GM19395 (cell line): ENCODE measurements around the gene PSMB8.
A peak's percentile ranks its signal among the peaks of the same experiment; 100 is the strongest.
"Not testable (repeated sequence)": the region's sequence is repeated elsewhere in the genome, so short reads cannot be mapped to it uniquely, and the experiment has no call there.

Experiments
- ATAC-seq: cut with Tn5 transposase; IDR thresholded peaks from one replicate; pipeline ENCODE4 v1.9.1; 2021; ENCODE audit warnings: mild to moderate bottlenecking, moderate library complexity; ENCODE audit not compliant: unreplicated experiment

The PSMB8 gene

DNA sequence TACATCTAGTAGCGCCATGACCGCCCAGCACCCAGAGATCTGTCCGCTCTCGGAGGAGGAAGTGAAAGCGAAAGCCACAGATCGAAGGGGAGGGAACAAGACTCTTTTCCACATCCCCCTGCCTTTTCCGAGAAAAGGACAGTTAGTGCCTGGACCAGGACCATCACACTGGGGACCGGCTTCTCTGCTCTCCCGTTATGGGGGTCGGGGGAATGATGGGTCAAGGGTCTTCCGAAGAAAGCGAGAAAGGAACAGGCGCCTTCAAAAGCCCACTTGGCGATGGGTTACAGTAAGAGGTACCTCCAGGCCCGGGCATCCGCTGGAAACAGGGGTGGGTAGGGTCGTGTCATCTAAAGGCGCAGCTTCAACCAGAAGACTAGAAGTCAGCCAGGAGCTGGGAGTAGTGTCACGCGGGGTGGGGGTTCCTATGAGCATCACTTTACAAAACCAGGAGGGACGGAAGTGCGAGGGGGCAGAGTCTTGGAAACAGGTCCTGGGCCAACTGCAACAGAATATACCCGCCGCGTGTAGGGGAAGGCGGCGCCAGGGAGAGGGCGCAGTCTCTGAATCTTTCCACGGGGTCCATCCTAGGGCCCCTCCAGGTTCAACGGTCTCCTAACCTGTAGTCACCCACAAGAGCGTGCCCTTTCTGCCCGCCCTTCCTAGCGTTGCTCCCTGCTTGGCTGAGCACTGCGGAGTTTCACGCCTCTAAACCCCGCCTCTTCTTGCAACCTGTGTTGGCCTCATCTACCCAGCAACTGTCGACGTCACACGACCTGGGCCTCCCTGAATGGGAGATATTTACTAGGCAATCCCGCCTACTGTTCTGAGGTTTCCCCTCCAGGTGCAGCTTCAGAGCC is at the start of gene PSMB8:
Gene PSMB8 (minus strand): TSS at position 69 of the 860 bp plus-strand sequence. CDS start 51 bp downstream, at position 18.
- peak; percentile 70 for ATAC-seq

DNA sequence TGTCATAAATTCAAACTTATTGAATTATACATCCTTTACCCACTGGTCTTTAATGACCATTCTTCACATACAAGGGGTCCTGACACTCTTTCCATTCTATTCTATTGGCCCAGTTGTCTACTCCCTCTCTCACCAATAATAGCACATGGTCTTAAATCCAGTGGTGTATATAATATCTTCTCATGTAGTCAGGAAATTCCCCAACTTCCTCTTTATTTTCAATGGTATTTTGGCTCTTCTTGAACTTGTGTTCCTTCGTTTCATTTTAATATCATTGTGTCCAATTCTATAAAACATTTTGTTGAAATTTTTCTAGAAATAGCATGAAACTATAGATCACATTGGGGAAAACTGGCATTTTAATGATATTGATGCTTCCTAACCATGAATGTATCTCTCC is 47.0 kb upstream of the PSMB8 start:
- ATAC-seq, result no peak

DNA sequence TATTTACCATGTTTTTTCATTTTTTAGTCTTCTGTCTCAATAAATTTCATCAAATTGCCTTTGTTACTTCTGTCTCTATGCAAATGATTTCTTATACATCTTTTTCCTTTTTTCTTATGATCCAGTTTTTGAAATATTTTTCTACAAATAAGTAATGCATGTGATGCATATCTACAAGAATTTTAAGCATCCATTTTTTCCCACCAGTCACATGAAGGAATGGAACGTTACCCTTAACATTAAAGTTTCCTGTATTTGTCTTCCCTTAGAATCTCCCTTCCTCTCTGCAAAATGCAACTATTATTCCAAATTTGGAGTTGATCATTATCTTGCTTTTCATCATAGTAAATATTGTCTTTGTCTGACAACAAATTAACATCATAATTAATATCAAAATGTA is 45.7 kb upstream of the PSMB8 start:
- ATAC-seq, result no peak

DNA sequence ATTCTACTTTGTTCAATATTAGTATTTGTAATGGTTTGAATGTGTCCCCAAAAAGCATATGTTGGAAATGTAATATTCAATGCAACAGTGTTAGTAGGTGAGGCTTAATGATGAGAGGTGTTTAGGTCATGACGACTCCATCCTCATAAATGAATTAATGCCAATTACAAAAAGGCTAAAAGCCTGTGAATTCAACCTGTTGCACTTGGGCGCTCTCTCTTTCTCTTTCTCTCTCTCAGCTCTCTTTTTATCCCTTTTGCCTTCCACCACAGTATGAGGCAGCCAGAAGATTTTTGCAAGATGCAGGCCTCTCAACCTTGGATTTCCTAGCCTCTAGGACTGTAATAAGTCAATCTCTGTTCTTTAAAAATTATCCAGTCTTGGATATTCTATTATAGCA is 44.7 kb upstream of the PSMB8 start:
- no peak for ATAC-seq

DNA sequence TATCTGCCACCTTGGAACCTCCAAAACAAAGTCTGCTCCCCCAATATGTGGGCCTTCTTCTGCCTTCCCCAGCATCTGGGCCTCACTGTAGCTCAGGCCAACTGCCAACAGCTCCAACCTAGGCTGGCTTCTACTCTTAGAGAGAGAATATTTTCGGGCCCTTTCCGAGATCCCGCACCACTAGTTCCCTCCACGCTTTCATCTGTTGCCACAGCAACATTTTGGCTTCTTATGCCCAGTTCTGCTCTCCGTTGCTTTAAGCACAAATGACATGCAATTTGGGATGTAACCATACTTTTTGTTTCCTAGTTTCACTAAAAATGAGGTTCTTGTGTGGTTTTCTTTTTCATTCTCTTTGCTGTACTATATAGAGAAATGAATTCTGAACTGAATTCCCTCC is 43.8 kb upstream of the PSMB8 start:
- no peak for ATAC-seq

DNA sequence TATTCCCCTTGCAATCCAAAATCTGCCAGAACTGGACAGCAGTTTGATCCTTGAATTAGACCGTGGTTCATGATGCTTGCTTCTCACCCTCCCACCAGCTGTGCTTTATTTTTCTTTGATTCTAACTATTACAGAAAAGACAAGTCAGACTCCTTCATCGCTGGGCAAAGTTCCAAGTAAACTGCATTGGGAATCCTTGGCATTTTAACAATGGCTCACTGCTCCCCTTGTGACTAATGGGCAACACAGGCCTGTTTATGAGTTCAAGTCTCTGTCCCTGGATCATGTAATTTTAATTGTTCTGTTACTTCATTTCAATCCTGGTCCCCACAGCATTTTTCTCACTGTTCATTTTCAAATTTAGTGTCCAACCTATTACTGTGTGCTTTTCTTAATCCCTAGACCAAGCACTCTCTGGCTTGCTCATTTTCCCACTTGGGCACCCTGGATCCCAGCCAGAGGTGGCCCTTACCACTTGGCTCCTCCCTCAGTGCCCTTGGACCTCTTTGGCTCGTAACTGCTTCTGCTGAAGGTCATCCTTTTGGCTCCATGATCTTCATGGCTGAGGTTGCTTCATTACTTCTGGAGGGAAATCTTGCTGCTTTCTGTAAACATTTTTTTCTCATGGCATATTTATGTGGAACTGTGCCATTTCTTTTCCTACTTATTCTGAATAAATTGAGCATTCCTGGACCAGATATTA is 43.0 kb upstream of the PSMB8 start:
- ATAC-seq, result no peak

DNA sequence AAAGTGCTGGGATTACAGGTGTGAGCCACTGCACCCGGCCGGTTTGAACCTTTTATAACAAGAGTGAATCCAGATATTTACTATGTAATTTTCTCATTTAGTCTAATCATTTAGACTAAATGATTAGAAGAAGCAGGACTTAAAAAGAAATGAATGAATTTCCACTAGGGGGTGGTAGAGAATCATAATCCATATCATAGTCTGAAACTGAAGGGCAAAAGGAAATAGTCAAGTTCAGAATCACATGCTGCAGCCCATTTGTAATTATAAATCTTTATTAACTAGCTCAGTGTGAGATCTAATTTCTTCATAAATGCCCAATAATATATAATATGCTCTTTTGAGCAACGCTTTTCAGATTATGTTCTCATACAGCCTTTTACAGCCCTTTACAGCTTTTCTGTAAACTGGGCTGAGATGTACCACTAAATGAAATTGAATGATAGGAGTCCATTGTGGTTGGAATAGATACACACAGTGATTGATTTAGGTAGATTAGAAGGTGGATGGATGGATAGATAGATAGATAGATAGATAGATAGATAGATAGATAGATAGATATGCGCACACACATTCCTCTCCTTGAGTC is 41.9 kb upstream of the PSMB8 start:
- ATAC-seq, result no peak

DNA sequence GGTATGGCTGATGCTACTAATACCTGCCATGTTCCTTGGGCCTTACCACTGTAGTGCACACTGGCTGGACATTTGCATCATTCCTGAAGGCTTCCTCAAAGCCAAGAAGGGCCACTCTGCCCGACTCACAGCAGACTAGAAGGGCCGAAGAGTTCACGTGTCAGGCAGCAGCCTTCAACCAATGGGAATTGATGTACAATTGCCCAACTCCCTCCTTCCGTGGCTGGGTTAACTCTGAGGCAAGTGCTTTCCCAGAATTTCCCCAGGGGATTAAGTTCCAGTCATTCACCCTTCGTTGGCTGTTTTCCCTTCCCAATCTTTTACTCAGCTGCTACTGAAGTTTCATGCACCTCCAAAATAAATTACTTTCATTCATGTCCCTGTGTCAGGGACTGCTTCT is 39.9 kb upstream of the PSMB8 start:
- ATAC-seq, result no peak

DNA sequence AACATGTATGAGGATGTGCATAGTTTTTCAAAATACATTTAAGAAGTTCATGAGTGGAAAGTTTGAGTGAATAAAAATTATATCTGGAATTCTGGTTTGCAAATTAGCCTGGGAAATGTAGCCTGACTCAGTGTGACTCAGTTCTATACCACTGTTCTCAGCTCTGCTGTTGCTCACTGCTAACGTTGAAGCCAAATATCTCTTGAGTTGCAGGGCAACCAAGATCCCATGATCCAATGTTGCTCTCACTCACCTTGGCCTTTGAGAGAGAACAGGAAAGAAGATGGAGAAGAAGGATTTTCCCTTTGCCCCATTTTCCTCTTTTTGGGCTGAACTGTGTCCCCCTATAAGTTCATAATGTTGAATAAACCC is 39.0 kb upstream of the PSMB8 start:
- ATAC-seq, result no peak

DNA sequence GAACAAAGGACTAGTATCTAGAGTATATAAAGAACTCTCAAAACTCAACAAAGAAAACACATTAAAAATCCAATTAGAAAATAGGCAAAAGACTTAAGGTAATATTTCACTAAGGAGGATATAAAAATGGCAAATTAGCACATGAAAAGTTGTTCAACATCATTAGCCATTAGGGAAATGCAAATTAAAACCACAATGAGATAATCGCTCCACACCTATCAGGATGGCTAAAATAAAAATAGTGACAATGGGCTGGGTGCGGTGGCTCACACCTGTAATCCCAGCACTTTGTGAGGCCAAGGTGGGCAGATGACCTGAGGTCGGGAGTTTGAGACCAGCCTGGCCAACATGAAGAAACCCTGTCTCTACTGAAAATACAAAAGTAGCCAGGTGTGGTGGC is 37.1 kb upstream of the PSMB8 start:
- ATAC-seq, result not testable (repeated sequence)

DNA sequence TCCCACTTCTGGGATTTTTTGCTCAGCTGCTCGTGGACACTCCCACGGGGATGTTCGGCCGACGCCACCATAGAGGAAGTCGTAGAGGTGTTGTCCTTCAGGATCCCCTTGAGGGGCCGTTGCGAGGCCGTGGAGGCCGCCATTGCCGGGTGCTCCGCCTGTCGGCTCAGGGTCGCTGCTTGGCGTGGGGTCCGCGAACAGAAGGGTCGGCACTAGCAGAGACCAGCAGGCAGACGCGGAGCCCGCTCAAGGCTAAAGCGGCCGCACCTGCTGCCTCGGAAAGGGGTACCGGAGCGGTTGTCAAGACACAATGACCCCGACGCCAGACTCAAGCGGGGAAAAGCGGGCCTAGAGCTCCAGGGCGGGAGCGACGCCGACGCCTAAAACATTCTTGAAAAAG is 35.8 kb upstream of the PSMB8 start:
- ATAC-seq, result no peak

DNA sequence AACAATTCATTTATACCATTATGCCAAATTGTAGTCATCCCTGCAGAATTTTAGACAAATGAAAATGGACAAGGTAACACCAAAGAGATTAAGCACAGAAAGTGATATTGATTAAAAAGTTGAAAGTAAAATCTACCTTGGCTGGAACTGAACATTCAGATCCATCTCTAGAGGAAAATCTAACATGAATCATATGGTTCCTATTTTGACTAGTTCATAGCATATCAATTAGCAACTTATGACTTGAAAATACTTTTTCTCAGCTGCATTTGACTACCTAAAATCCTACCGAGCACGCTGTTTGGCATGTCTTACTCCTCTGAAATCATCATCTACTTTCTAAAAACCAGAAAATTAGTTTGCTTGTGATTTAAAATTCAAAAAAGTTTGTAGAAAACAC is 32.8 kb upstream of the PSMB8 start:
- ATAC-seq, result no peak

DNA sequence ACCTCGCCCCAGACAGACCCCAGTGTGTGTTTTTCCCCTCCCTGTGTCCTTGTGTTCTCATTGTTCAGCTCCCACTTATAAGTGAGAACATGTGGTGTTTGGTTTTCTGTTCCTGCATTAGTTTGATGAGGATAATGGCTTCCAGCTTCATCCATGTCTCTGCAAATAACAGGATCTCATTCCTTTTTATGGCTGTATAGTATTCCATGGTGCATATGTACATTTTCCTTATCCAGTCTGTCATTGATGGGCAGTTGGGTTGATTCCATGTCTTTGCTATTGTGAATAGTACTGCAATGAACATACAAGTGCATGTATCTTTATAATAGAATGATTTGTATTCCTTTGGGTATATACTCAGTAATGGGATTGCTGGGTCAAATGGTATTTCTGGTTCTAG is 30.1 kb upstream of the PSMB8 start:
- not testable (repeated sequence) for ATAC-seq

DNA sequence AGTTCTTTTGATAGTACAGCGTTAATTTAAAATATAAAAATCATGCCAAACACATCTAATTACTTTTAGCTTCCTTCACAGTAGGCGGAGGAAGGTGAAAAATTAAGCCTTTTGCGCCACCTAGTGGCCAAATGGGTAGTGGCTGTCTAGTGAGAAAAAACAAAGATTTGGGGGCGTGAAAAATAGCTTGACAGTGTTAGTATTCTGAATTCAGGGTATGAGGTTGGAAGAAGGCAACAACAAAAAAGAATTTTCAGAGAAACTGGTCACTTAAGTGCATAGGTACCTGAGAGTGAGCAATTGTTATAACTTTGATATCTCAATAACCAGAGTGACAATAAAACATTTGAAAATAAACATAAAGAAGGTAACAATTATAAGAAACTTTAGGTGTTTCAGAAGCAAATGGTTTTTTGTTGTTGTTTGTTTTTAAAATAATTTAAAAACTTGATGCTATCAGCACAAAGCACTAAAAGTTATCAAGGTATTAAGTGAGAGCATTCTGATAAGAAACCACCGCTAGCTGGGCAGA is 24.5 kb upstream of the PSMB8 start:
- ATAC-seq, result no peak

DNA sequence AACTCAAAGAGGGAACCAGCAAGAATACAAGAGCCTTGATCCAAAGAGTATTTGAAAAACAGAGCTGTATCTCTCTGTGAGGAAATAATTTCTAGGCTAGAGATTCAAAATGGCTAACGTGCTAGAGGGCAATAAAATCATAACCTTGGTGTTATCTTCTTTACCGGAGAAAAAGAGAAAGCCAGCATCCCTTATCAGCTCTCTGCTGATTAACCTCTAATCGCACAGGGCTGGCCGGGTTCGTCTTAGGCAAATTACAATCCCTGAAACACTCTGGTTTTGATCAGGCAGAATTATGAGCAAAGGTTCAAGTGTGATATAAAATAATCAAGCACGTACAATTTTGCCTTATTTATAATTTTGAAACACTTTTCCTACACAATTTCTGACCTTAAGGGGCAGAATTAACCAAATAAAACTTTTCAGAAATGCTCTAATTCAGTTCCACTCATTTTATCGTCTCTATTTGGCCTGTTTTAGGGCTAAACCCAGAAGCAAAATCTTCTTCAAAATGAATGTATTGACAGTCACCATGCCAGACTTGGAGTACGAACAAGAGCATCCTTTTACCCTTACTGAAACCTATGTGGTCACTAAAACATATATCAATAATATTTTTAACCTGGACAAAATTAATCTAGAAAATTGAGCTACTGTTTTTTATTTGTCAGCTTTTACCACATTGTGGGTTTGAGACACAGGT is 23.9 kb upstream of the PSMB8 start:
- ATAC-seq, result no peak

DNA sequence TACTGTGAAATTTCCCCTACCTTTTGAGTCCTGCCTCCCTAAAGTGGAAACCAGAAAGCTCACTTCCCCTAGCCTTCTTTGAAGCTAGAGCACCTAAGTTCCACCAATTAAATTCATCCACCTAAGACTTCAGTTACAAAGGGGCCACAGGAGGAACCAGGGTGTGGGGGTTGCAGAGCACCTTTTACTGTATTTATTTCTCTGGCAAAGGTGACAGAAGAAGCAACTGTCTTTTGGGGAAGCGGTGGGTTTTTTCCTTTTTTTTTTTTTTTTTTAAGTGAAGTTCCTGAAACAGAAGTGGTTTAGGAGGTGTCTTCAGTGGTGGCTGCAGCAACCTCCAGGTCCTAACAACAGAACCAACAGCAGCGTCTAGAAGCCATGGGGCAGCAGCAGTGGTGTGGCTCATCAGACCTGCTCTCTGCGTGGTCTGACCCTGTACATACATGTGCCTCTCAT is 23.2 kb upstream of the PSMB8 start:
- ATAC-seq, result no peak

DNA sequence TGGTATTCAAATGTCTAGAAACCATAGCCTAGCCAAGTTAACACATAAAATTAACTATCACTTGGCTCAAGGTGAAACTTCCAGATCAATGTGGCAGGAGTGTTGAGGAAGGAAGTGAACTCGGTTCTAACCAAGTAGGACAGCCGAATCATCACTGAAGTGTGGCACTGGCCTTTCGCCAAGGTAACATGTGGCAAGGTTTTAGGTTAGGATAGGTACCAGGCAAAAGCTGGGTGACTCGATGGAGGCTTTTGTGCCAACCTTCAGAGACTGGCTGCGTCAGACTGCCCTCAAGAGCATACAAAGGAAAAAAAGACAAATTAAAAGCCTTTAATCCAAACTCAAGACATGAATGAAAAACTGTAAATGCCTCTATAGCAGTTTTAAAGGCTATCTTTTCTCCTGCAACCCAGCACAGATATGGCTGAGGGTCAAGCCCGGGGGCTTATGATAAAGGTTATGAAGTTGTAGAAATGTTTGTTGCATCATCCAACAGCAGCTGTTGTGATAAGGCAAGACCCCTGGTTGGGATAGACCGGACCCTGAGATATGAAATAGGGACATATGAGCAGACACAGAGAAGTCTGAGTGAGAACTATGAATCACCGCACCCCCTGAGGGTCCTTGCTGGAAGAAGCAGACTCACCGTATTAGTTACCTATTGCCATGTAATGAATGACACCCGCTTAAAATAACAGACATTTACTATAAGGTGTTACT is 22.0 kb upstream of the PSMB8 start:
- no peak for ATAC-seq

DNA sequence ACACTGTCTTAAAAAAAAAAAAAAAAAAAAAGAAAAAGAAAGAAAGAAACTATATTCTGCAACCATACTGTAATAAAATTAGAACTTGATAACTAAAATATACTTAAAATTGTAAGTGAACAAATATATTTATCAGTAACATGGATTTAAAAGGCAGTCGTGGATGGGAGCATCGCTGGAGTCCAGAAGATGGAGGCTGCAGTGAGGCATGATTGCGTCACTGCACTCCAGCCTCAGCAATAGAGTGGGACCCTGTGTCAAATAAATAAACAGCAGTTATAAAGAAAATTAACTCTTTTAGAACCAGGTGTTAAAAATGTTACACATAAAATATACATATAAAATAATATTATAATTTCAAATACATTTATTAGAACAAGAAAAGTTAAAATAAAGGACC is 18.9 kb upstream of the PSMB8 start:
- no peak for ATAC-seq

DNA sequence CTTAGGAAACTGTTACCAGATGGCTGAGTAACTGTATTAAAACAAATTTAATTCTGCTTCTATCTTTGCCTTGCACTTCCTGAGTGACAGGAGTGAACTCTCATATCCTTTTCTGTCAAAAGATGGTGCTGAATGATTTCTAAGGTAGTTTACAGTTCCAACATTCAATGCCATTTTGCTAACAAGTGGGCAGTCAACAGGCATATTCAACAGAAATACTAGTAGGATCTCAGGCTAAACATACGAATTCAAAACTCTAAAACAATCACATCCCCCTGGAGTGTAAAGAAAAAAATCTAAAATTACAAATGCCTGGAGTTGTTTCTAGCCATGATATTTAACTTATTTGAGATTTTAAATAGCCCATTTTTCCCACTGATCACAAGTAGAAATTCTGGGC is 16.8 kb upstream of the PSMB8 start:
- ATAC-seq, result no peak

DNA sequence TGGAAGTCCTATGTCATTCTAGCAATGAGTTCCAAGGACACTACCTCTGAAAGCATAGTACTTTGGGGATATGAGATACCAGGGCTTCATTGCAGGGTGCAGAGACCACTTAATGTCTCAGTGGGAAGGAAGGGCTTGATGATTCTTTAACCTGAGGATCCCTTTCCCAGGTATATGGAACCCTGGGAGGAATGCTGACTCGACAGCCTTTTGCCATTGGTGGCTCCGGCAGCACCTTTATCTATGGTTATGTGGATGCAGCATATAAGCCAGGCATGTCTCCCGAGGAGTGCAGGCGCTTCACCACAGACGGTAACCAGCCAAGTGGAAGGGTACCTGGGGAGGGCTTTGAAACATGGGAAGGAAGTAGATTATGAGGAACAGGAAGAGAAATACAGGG is 14.3 kb upstream of the PSMB8 start:
- ATAC-seq, result no peak
